GM23338 (cell line): ENCODE measurements around the gene PSMB2. TPM values are rescaled to one million over a fixed set of nuclear protein-coding genes. Genes with fewer than 3 reads are reported as not detected.

Source experiments
- ATAC-seq: fragments of 200-7000 bp; cut with Tn5 transposase; 3 replicates; pipeline ENCODE4 v1.9.1; 2020
- DNase-seq: peaks from one replicate; pipeline ENCODE4 v3.0.0-alpha.2; 2015; ENCODE audit warnings: low spot score
- H2AFZ ChIP-seq: fragments of 200-600 bp; sonication (generic); 2 replicates; pipeline ENCODE4 v1.8.0; 2016; ENCODE audit warnings: antibody characterized with exemption, mild to moderate bottlenecking, moderate library complexity
- H3F3A ChIP-seq: fragments of 200-600 bp; sonication (generic); replicated peaks from 2 replicates; pipeline ENCODE4 v1.8.0; 2017; ENCODE audit warnings: antibody characterized with exemption, mixed run types, low read depth
- H3K27ac ChIP-seq: fragments of 200-600 bp; sonication (generic); 2 replicates; pipeline ENCODE4 v1.6.1; 2016; ENCODE audit warnings: low read depth
- H3K27me3 ChIP-seq: fragments of 200-600 bp; sonication (generic); 2 replicates; pipeline ENCODE4 v1.8.0; 2016; ENCODE audit warnings: mild to moderate bottlenecking, mixed run types, moderate library complexity; ENCODE audit not compliant: insufficient read depth
- H3K36me3 ChIP-seq: fragments of 200-600 bp; sonication (generic); 2 replicates; pipeline ENCODE4 v1.8.0; 2016; ENCODE audit warnings: mild to moderate bottlenecking; ENCODE audit not compliant: insufficient read depth
- H3K4me1 ChIP-seq: fragments of 200-600 bp; sonication (generic); 2 replicates; pipeline ENCODE4 v1.8.0; 2016; ENCODE audit warnings: mild to moderate bottlenecking, moderate library complexity; ENCODE audit not compliant: insufficient read depth
- H3K4me2 ChIP-seq: fragments of 200-600 bp; sonication (generic); 2 replicates; pipeline ENCODE4 v1.7.1; 2017; ENCODE audit warnings: mixed run types
- H3K4me3 ChIP-seq: fragments of 200-600 bp; sonication (generic); 2 replicates; pipeline ENCODE4 v1.6.1; 2016; ENCODE audit warnings: mixed run types
- H3K79me2 ChIP-seq: fragments of 200-600 bp; sonication (generic); replicated peaks from 2 replicates; pipeline ENCODE4 v1.8.0; 2017; ENCODE audit warnings: mild to moderate bottlenecking; ENCODE audit not compliant: insufficient read depth
- H3K9me2 ChIP-seq: fragments of 200-600 bp; sonication (generic); 2 replicates; pipeline ENCODE4 v1.8.0; 2017; ENCODE audit not compliant: insufficient read depth
- H4K20me1 ChIP-seq: fragments of 200-600 bp; sonication (generic); replicated peaks from 2 replicates; pipeline ENCODE4 v1.8.0; 2017; ENCODE audit warnings: mild to moderate bottlenecking; ENCODE audit not compliant: insufficient read depth
- H3K27ac Mint-ChIP-seq: 2 replicates; pipeline ENCODE4 v1.8.0; 2020; ENCODE audit warnings: inconsistent platforms, mild to moderate bottlenecking, moderate library complexity, mixed read lengths
- H3K27me3 Mint-ChIP-seq: 3 replicates; pipeline ENCODE4 v1.8.0; 2022; ENCODE audit warnings: low read depth, mild to moderate bottlenecking, moderate library complexity, mixed read lengths, inconsistent platforms; ENCODE audit not compliant: insufficient read depth, poor library complexity
- H3K36me3 Mint-ChIP-seq: 3 replicates; pipeline ENCODE4 v1.8.0; 2021; ENCODE audit warnings: low read depth, mild to moderate bottlenecking, inconsistent platforms, moderate library complexity, mixed read lengths
- H3K4me1 Mint-ChIP-seq: 3 replicates; pipeline ENCODE4 v1.8.0; 2020; ENCODE audit warnings: mild to moderate bottlenecking, inconsistent platforms, mixed read lengths
- H3K4me3 Mint-ChIP-seq: 3 replicates; pipeline ENCODE4 v1.8.0; 2021; ENCODE audit warnings: moderate library complexity, mild to moderate bottlenecking, inconsistent platforms, mixed read lengths
- H3K9me3 Mint-ChIP-seq: 3 replicates; pipeline ENCODE4 v1.8.0; 2020; ENCODE audit warnings: moderate library complexity, mild to moderate bottlenecking, inconsistent platforms, mixed read lengths
- CREB1 ChIP-seq: fragments of 250-450 bp; sonication (Bioruptor Pico); IDR thresholded peaks from 2 replicates; pipeline ENCODE4 v1.5.0; 2020; ENCODE audit warnings: low read depth, mild to moderate bottlenecking, moderate library complexity
- EZH2 ChIP-seq: fragments of 200-600 bp; sonication (generic); IDR thresholded peaks from one replicate; pipeline ENCODE4 v1.8.0; 2017; ENCODE audit warnings: antibody characterized with exemption, mild to moderate bottlenecking, low read depth; ENCODE audit not compliant: unreplicated experiment
- EZH2phosphoT487 ChIP-seq: fragments of 200-600 bp; sonication (generic); IDR thresholded peaks from one replicate; pipeline ENCODE4 v1.8.1; 2018; ENCODE audit warnings: antibody characterized with exemption; ENCODE audit not compliant: unreplicated experiment
- JUNB ChIP-seq: IDR thresholded peaks from one replicate; pipeline ENCODE4 v1.6.1; 2016; ENCODE audit warnings: antibody characterized with exemption; ENCODE audit not compliant: unreplicated experiment
- NANOG ChIP-seq: IDR thresholded peaks from 2 replicates; pipeline ENCODE4 v1.6.1; 2016; ENCODE audit warnings: antibody characterized with exemption, borderline replicate concordance
- POLR2AphosphoS5 ChIP-seq: IDR thresholded peaks from 2 replicates; pipeline ENCODE4 v1.6.1; 2016; ENCODE audit warnings: antibody characterized with exemption, low read depth
- STAT1 ChIP-seq: IDR thresholded peaks from one replicate; pipeline ENCODE4 v1.6.1; 2016; ENCODE audit warnings: antibody characterized with exemption; ENCODE audit not compliant: unreplicated experiment
- ZNF114 ChIP-seq: fragments of 250-450 bp; sonication (Bioruptor Pico); IDR thresholded peaks from 2 replicates; pipeline ENCODE4 v1.5.0; 2020; ENCODE audit warnings: mild to moderate bottlenecking, moderate library complexity
- ZNF331 ChIP-seq: fragments of 250-450 bp; sonication (Bioruptor Pico); IDR thresholded peaks from 2 replicates; pipeline ENCODE4 v1.5.0; 2020; ENCODE audit warnings: low read depth, mild to moderate bottlenecking, moderate library complexity
- polyA plus RNA-seq: library from polyadenylated mRNA; unstranded; fragments of >200 nt; fragmentation: Nextera tagmentation; extraction: Ambion mirVana; gene quantifications from 2 replicates; pipeline ENCODE4 v1.2.1, GENCODE V29; 2016
- total RNA-seq: library from RNA; depleted of rRNA; stranded (reverse); fragments of >200 nt; shearing (Covaris generic); gene quantifications from 2 replicates; pipeline ENCODE4 v1.2.3, GENCODE V29; 2014
- TF ChIP-seq, protein P1 (sequence below): IDR thresholded peaks from one replicate; pipeline ENCODE4 v1.6.1; 2018; ENCODE audit warnings: antibody characterized with exemption; ENCODE audit not compliant: unreplicated experiment
- TF ChIP-seq, protein P2 (sequence below): IDR thresholded peaks from 2 replicates; pipeline ENCODE4 v1.6.1; 2016; ENCODE audit warnings: antibody characterized with exemption
- TF ChIP-seq, protein P3 (sequence below): fragments of 250-450 bp; sonication (Bioruptor Pico); IDR thresholded peaks from 2 replicates; pipeline ENCODE4 v1.5.0; 2020; ENCODE audit warnings: mild to moderate bottlenecking, moderate library complexity
- TF ChIP-seq, protein P4 (sequence below), 2 experiments: fragments of 200-600 bp in 1 of 2; sonication (generic) in 1 of 2; conservative IDR thresholded peaks; 2 replicates each; pipeline versions ENCODE4 v1.5.1 to v1.6.1; 2016 to 2017; ENCODE audit warnings: antibody characterized with exemption in 2 of 2, low read depth in 2 of 2, mild to moderate bottlenecking in 2 of 2, moderate library complexity in 1 of 2

The PSMB2 gene
- total and polyA plus RNA-seq, 2 experiments from 2014 or later: 68.2 to 147 TPM

DNA sequence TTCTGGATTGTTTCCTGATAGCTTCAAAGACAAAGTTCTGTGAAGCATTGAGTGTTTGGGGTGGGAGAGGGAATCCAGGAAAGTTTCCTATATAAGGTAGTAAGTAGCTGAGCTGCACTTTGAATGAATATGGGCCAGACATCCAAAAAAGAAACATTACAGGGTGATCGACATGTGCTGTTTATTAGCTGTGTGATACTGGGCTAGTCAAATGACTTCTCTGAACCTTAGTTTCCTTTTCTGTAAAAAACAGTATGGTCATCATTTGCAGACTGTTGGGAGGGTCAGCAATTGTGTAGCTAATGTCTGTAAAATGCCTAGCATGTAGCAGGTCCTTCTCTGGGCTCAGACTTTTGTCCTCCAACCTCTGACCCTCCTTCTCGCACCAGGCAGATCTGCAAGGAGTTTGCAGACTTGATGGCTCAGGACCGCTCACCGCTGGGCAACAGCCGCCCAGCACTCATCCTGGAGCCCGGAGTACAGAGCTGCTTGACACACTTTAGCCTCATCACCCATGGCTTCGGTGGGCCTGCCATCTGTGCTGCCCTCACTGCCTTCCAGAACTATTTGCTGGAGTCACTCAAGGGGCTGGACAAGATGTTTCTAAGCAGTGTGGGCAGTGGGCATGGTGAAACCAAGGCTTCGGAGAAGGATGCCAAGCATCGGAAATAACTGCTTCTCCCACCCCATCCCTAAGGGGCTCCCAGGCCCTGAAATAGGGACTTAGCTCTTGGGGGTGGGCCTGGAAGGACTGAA, 47.1 kb downstream of the PSMB2 start:
- Mint-ChIP-seq H3K27ac (no peak overlapping the region), H3K4me1 (no peaks in the 10 kb centered on the region), H3K4me3 (no peak overlapping the region), H3K9me3 (0 out of 3 replicates have a peak, but pooled peaks cover 2% of the 10 kb centered on the region), H3K27me3 (peaks cover 3% of the 10 kb centered on the region), H3K36me3 (no peaks in the 10 kb centered on the region)
- no peaks in the 10 kb centered on the region for H3K4me1 ChIP-seq
- H3K27ac ChIP-seq: no peak overlapping the region
- TF ChIP-seq ZNF114 (no peak), EZH2phosphoT487 (no peak), ZNF331 (CRISPR knock-in tag) (no peak), JUNB (no peak), STAT1 (no peak), POLR2AphosphoS5 (no peak), CREB1 (CRISPR knock-in tag) (no peak), NANOG (no peak), EZH2 (no peak)
- TF ChIP-seq, protein P1, sequence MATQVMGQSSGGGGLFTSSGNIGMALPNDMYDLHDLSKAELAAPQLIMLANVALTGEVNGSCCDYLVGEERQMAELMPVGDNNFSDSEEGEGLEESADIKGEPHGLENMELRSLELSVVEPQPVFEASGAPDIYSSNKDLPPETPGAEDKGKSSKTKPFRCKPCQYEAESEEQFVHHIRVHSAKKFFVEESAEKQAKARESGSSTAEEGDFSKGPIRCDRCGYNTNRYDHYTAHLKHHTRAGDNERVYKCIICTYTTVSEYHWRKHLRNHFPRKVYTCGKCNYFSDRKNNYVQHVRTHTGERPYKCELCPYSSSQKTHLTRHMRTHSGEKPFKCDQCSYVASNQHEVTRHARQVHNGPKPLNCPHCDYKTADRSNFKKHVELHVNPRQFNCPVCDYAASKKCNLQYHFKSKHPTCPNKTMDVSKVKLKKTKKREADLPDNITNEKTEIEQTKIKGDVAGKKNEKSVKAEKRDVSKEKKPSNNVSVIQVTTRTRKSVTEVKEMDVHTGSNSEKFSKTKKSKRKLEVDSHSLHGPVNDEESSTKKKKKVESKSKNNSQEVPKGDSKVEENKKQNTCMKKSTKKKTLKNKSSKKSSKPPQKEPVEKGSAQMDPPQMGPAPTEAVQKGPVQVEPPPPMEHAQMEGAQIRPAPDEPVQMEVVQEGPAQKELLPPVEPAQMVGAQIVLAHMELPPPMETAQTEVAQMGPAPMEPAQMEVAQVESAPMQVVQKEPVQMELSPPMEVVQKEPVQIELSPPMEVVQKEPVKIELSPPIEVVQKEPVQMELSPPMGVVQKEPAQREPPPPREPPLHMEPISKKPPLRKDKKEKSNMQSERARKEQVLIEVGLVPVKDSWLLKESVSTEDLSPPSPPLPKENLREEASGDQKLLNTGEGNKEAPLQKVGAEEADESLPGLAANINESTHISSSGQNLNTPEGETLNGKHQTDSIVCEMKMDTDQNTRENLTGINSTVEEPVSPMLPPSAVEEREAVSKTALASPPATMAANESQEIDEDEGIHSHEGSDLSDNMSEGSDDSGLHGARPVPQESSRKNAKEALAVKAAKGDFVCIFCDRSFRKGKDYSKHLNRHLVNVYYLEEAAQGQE: no peak
- TF ChIP-seq, protein P2, sequence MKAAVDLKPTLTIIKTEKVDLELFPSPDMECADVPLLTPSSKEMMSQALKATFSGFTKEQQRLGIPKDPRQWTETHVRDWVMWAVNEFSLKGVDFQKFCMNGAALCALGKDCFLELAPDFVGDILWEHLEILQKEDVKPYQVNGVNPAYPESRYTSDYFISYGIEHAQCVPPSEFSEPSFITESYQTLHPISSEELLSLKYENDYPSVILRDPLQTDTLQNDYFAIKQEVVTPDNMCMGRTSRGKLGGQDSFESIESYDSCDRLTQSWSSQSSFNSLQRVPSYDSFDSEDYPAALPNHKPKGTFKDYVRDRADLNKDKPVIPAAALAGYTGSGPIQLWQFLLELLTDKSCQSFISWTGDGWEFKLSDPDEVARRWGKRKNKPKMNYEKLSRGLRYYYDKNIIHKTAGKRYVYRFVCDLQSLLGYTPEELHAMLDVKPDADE: no peak
- TF ChIP-seq, protein P3, sequence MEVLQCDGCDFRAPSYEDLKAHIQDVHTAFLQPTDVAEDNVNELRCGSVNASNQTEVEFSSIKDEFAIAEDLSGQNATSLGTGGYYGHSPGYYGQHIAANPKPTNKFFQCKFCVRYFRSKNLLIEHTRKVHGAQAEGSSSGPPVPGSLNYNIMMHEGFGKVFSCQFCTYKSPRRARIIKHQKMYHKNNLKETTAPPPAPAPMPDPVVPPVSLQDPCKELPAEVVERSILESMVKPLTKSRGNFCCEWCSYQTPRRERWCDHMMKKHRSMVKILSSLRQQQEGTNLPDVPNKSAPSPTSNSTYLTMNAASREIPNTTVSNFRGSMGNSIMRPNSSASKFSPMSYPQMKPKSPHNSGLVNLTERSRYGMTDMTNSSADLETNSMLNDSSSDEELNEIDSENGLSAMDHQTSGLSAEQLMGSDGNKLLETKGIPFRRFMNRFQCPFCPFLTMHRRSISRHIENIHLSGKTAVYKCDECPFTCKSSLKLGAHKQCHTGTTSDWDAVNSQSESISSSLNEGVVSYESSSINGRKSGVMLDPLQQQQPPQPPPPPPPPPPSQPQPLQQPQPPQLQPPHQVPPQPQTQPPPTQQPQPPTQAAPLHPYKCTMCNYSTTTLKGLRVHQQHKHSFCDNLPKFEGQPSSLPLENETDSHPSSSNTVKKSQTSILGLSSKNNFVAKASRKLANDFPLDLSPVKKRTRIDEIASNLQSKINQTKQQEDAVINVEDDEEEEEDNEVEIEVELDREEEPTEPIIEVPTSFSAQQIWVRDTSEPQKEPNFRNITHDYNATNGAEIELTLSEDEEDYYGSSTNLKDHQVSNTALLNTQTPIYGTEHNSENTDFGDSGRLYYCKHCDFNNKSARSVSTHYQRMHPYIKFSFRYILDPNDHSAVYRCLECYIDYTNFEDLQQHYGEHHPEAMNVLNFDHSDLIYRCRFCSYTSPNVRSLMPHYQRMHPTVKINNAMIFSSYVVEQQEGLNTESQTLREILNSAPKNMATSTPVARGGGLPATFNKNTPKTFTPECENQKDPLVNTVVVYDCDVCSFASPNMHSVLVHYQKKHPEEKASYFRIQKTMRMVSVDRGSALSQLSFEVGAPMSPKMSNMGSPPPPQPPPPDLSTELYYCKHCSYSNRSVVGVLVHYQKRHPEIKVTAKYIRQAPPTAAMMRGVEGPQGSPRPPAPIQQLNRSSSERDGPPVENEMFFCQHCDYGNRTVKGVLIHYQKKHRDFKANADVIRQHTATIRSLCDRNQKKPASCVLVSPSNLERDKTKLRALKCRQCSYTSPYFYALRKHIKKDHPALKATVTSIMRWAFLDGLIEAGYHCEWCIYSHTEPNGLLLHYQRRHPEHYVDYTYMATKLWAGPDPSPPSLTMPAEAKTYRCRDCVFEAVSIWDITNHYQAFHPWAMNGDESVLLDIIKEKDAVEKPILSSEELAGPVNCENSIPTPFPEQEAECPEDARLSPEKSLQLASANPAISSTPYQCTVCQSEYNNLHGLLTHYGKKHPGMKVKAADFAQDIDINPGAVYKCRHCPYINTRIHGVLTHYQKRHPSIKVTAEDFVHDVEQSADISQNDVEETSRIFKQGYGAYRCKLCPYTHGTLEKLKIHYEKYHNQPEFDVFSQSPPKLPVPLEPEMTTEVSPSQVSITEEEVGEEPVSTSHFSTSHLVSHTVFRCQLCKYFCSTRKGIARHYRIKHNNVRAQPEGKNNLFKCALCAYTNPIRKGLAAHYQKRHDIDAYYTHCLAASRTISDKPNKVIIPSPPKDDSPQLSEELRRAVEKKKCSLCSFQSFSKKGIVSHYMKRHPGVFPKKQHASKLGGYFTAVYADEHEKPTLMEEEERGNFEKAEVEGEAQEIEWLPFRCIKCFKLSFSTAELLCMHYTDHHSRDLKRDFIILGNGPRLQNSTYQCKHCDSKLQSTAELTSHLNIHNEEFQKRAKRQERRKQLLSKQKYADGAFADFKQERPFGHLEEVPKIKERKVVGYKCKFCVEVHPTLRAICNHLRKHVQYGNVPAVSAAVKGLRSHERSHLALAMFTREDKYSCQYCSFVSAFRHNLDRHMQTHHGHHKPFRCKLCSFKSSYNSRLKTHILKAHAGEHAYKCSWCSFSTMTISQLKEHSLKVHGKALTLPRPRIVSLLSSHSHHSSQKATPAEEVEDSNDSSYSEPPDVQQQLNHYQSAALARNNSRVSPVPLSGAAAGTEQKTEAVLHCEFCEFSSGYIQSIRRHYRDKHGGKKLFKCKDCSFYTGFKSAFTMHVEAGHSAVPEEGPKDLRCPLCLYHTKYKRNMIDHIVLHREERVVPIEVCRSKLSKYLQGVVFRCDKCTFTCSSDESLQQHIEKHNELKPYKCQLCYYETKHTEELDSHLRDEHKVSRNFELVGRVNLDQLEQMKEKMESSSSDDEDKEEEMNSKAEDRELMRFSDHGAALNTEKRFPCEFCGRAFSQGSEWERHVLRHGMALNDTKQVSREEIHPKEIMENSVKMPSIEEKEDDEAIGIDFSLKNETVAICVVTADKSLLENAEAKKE (CRISPR knock-in tag): no peak
- TF ChIP-seq, protein P4, sequence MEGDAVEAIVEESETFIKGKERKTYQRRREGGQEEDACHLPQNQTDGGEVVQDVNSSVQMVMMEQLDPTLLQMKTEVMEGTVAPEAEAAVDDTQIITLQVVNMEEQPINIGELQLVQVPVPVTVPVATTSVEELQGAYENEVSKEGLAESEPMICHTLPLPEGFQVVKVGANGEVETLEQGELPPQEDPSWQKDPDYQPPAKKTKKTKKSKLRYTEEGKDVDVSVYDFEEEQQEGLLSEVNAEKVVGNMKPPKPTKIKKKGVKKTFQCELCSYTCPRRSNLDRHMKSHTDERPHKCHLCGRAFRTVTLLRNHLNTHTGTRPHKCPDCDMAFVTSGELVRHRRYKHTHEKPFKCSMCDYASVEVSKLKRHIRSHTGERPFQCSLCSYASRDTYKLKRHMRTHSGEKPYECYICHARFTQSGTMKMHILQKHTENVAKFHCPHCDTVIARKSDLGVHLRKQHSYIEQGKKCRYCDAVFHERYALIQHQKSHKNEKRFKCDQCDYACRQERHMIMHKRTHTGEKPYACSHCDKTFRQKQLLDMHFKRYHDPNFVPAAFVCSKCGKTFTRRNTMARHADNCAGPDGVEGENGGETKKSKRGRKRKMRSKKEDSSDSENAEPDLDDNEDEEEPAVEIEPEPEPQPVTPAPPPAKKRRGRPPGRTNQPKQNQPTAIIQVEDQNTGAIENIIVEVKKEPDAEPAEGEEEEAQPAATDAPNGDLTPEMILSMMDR (conservative IDR thresholded peaks at IDR 0.05; ENCODE audit: low read depth in 2 of 2): no peak
- no peaks in the 10 kb centered on the region for H3F3A ChIP-seq
- no peaks in the 10 kb centered on the region; the same call in 1 of the 2 replicates for H4K20me1 ChIP-seq
- no peaks in the 10 kb centered on the region for H3K79me2 ChIP-seq
- H3K9me2 ChIP-seq: no peaks in the 10 kb centered on the region
- DNase-seq (no peak), ATAC-seq (no peak)
- no peaks in the 10 kb centered on the region for H3K27me3 ChIP-seq
- H3K36me3 ChIP-seq: no peaks in the 10 kb centered on the region
- H3K4me3 ChIP-seq: no peak overlapping the region
- no peak overlapping the region for H2AFZ ChIP-seq
- no peak overlapping the region for H3K4me2 ChIP-seq
